Raji (cell line): ENCODE results near the gene GCFC2.

Source experiments
- POLR2A ChIP-seq: IDR thresholded peaks from 2 replicates; pipeline ENCODE4 v1.6.1; 2011; ENCODE audit warnings: low read depth, low read length, control low read depth; ENCODE audit not compliant: insufficient read depth

GCFC2 gene

GRCh38 chr2:75702593-75702992, 8.1 kb downstream of the GCFC2 start:
- TF ChIP-seq POLR2A = no peak

- no peak for TF ChIP-seq POLR2A
Observed at GRCh38 chr2:75698918-75699317, 11.8 kb downstream of the GCFC2 start.

GRCh38 chr2:75688196-75688595, 22.5 kb downstream of the GCFC2 start:
- TF ChIP-seq POLR2A = no peak

- TF ChIP-seq POLR2A = no peak
Observed at GRCh38 chr2:75680402-75680801, 30.3 kb downstream of the GCFC2 start.

GRCh38 chr2:75679556-75679955, 31.2 kb downstream of the GCFC2 start:
- TF ChIP-seq POLR2A = no peak

- TF ChIP-seq POLR2A = no peak
Observed at GRCh38 chr2:75676464-75676863, 34.3 kb downstream of the GCFC2 start.

- no peak for TF ChIP-seq POLR2A
Observed at GRCh38 chr2:75675908-75676307, 34.8 kb downstream of the GCFC2 start.

- no peak for TF ChIP-seq POLR2A
Observed at GRCh38 chr2:75667884-75668283, 42.8 kb downstream of the GCFC2 start.

GRCh38 chr2:75666911-75667310, 43.8 kb downstream of the GCFC2 start:
- TF ChIP-seq POLR2A = no peak

- TF ChIP-seq POLR2A = no peak
Observed at GRCh38 chr2:75657798-75658197, 52.9 kb downstream of the GCFC2 start.

GRCh38 chr2:75656563-75656962, 54.2 kb downstream of the GCFC2 start:
- TF ChIP-seq POLR2A = no peak

- no peak for TF ChIP-seq POLR2A
Observed at GRCh38 chr2:75655861-75656260, 54.9 kb downstream of the GCFC2 start.

- no peak for TF ChIP-seq POLR2A
Observed at GRCh38 chr2:75654012-75654411, 56.7 kb downstream of the GCFC2 start.

- TF ChIP-seq POLR2A = no peak
Observed at GRCh38 chr2:75647771-75648170, 62.9 kb downstream of the GCFC2 start.

- TF ChIP-seq POLR2A = peak; percentile 75
Observed at GRCh38 chr2:75646583-75647425, 63.9 kb downstream of the GCFC2 start, which contains the start of gene MRPL19. TSS of gene MRPL19 (plus strand) at chr2:75646783. CDS start at chr2:75646808, 25 bp downstream.

- TF ChIP-seq POLR2A = no peak
Observed at GRCh38 chr2:75646090-75646582, 64.6 kb downstream of the GCFC2 start.
